SH-SY5Y (cell line): Measurements from ENCODE around the gene ABLIM2.

Experiments used
- GATA2 ChIP-seq: IDR thresholded peaks from 2 replicates; pipeline ENCODE4 v1.6.1; 2011; ENCODE audit warnings: mild to moderate bottlenecking, low read depth, low read length
- GATA3 ChIP-seq: IDR thresholded peaks from 2 replicates; pipeline ENCODE4 v1.6.1; 2011; ENCODE audit warnings: low read depth, mild to moderate bottlenecking, low read length, moderate library complexity

GRCh38 chr4:8009097-8009496 lies 149.5 kb downstream of the ABLIM2 start:
- TF ChIP-seq GATA3 (no peak), GATA2 (no peak)
